Globus pallidus (tissue), 1 donor: ENCODE data around the gene NRBP1.

ENCODE experiments used
- DNase-seq: peaks from one replicate; pipeline ENCODE4 v3.0.0-alpha.2; 2015; ENCODE audit warnings: low spot score

NRBP1 gene

GRCh38 chr2:27428213-27428977 is at the start of gene NRBP1:
NRBP1 (plus strand) TSS chr2:27428631; CDS start chr2:27433274, 4,643 bp downstream.
- DNase-seq = peak; percentile 93

- DNase-seq = no peak
Observed at GRCh38 chr2:27378809-27379290, 49.6 kb upstream of the NRBP1 start.

DNA sequence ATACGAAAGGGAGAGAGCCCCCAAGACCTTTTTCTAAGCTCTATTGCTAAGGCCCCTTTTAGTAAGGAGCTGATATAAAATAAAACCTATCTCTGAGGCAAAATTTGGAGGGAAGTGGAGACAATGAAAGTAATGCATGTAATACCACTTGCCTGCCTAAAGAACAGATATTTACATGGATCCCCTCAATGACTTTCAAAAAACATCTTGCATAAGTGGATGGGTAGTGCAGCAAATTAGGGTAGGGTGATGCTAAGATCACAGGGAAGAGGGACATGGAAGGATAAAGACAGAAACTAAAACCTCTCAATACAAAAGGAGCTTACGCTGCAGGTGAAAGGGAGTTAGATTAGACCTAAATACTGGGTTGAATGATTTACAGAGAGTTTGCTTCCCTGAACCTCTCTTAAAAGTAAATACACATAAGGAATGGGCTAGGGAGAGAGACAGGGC is 49.0 kb upstream of the NRBP1 start:
- no peak for DNase-seq

DNA sequence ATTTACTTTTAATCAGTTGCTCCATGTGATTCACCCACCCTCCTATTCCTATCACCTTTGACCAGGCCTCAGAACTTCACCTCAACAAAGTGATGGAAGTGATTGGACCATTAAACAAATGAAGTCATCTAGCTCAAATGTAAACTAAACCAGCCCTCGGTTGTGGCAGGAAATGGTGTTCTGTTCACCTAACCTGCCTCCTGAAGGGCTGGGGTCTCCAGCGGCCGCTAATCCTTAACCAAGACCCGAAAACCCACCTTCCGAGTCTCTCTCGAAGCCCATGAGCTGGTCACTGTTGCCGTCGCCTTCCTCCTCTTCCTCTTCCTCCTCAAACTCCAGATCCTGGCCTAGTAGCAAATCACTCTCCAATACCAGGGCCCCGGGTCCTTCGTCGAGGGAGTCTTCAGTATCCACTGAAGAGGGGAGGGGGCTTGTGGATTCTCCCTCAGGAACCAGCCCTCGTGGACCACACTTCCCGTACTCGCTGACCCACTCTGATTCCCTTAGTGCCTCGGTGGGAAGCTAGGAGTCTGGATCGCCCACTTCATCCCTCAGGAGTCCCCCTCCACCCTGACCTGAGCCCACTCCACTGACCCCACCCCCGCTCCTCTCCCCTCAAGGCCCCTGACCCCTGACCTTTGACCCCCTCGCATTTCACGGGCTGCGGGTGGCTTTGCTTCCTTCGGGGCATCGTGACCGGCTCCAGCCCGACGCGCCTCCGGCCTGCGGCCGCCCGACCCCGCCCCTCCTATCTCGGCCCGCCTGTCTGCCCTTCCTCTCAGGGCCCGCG is 48.4 kb upstream of the NRBP1 start:
- DNase-seq = peak; percentile 75

- peak; percentile 96 for DNase-seq
Observed at GRCh38 chr2:27380626-27381545, 47.5 kb upstream of the NRBP1 start, which contains the start of gene ZNF513. ZNF513 (minus strand) TSS chr2:27380734; CDS start chr2:27380526, 208 bp downstream.

DNA sequence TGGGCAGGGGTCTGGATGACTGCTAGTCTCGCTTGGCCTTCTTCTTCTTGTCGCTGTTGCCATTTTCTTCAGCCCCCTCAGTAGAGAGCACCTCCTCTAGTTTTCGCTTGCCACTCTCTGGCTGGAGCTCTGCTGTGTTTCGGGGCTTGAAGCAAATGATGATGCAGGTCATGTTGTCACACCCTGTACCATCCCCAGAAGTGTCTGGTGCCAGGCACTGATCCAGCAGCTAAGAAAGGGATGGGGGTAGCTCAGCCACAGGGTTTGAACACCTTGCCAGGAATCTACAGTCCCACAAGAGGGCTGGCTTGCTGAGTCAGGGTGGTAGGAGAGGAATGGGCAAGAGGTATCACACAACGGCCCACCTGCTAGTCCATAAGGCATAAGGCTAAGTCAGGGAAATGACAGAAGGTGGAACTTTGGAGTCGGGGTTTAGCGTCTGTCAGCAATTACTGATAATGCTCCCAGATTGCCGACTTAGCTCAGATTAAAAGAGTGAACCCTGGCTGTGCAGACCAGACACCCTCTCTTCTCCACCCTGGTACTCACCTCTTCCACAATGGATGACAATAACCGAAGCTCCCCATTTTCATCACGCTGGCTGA is 46.8 kb upstream of the NRBP1 start:
- no peak for DNase-seq

DNA sequence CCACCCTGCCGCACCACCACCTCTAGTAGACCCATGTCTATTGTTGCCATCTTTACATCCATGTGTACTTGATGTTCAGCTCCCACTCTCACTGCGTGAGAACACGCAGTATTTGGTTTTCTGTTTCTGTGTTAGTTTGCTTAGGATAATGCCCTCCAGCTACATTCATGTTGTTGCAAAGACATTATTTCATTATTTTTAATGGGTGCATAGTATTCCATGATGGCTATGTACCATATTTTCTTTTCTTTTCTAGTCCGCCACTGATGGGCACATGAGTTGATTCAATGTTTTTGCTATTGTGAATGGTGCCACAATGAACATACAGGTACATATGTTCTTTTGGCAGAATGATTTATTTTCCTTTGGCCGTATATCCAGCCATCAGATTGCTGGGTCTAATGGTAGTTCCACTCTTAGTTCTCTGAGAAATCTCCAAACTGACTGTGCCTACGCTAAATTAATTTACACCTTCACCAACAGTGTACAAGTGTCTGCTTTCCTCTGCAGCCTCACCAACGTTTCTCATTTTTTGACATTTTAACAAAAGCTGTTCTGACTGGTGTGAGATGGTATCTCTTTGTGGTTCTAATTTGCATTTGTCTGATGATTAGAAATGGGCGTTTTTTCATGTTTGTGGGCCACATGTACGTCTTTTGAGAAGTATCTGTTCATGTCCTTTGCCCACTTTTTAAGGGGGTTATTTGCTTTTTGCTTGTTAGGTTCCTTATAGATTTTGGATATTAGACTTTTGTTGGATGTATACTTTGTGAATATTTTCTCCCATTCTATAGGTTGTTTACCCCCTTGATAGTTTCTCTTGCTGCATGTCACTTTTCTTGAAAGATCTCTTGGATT is 37.4 kb upstream of the NRBP1 start:
- DNase-seq = no peak

- no peak for DNase-seq
Observed at GRCh38 chr2:27393225-27393624, 35.2 kb upstream of the NRBP1 start.

- no peak for DNase-seq
Observed at GRCh38 chr2:27398962-27399361, 29.5 kb upstream of the NRBP1 start.

GRCh38 chr2:27400348-27401135 is 27.9 kb upstream of the NRBP1 start:
- DNase-seq = no peak

DNA sequence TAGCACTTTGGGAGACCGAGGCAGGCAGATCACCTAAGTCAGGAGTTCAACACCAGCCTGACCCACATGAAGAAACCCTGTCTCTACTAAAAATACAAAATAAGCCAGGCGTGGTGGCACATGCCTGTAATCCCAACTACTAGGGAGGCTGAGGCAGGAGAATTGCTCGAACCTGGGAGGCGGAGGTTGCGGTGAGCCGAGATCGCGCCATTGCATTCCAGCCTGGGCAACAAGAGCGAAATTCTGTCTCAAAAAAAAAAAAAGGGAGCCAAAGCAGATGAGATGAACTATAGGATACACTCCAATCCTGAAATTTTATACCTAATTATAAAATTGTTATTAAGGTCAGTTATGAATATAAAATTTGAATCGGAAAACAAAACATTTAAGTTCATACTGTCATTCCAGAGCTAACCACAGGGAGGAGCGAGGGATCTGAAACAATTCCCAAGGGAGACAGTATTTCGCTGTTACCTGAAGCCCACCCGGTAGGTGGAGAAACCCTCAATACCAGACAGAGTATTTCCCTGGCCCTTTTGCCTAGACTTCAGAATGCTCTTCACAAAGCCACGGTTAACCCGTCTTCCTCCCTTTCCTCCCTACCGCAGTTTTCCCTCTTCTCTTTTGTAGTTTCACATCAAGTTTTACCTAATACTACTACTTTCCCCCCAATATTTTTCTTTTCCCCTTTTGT is 20.5 kb upstream of the NRBP1 start:
- DNase-seq = peak; percentile 16

GRCh38 chr2:27408601-27409320 is 19.7 kb upstream of the NRBP1 start:
- no peak for DNase-seq

- peak; percentile 94 for DNase-seq
Observed at GRCh38 chr2:27409321-27410073, 18.9 kb upstream of the NRBP1 start, which contains the start of gene PPM1G. PPM1G (minus strand) TSS chr2:27409591; CDS start chr2:27409422, 169 bp downstream.

DNA sequence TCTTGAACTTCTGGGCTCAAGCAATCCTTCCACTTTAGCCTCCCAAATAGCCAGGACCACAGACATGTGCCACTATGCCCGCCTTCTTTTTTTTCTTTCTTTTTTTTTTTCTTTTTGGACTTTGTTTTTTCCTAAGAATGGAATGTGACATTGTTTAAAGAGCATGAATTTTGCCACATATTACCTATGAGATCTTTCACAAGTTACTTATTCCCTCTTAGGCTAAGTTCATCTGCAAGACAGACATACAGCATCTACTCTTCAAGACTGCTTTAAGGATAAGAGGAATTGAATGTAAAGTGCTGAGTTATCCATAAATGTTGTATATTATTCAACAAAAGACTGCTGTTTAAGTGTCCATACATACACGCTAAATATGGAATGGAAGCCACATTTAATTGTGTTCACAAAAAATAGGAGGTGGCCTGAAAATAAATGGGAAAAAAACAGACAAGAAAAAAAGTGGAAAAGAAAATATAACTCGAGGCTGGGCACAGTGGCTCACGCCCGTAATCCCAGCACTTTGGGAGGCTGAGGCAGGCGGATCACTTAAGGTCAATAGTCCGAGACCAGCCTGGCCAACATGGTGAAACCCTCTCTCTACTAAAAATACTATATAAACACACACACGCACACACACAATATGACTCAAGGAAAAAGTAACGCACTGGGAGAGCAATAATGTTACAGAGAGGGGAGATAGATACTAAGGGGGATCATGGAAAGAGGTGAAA is 15.8 kb upstream of the NRBP1 start:
- no peak for DNase-seq

- DNase-seq = no peak
Observed at GRCh38 chr2:27416151-27416550, 12.3 kb upstream of the NRBP1 start.

DNA sequence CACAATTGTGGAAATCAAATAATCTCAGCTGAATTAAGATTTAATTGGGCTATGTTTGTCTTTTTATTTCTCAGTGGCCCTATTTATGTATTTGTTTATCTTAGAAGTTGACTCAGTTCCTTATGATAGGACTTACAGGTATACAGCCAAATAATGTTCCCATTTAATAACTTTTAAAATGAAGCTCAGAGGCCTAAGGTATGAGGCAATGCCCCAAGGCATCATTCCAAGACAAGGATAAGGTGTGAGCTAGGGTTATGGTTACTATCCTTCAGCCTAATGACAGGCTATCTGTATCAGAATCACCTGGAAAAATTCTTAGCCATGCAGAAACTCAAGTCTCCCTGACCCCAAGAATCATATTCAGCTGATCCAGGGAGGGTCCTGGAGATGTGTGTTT is 7.4 kb upstream of the NRBP1 start:
- no peak for DNase-seq
